Measurements from ENCODE around the gene NLRP2B.
"Not testable (repeated sequence)": the region's sequence is repeated elsewhere in the genome, so short reads cannot be mapped to it uniquely, and the experiment has no call there.

Gene NLRP2B

DNA sequence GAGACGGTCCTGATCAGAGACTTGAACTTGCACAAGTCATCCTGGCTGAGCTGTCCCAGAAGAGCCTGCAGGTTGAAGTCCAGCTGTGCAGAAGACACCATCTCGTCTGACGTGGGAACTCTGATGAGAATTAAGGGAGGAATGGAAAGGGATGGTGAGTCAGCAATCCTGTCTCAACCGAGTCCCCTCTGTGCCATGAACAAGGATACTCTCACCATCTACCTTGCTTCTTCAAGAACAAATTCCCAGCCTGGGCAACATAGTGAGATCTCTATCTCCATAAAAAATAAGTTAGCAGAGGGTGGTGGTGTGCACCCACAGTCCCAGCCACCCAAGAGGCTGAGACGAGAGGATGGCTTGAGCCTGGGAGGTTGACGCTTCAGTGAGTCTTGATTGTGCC is at the start of gene NLRP2B:
Gene NLRP2B (minus strand): TSS at position 101 of the 400 bp plus-strand sequence.
- no peak for DNase-seq (ENCODE audit: low spot score)

DNA sequence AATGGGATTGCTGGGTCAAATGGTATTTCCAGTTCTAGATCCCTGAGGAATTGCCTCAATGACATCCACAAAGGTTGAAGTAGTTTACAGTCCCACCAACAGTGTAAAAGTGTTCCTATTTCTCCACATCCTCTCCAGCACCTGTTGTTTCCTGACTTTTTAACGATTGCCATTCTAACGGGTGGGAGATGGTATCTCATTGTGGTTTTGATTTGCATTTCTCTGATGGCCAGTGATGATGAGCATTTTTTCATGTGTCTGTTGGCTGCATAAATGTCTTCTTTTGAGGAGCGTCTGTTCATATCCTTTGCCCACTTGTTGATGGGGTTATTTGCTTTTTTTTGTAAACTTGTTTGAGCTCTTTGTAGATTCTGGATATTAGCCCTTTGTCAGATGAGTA is 45.9 kb upstream of the NLRP2B start:
- DNase-seq (ENCODE audit: low spot score): not testable (repeated sequence)

DNA sequence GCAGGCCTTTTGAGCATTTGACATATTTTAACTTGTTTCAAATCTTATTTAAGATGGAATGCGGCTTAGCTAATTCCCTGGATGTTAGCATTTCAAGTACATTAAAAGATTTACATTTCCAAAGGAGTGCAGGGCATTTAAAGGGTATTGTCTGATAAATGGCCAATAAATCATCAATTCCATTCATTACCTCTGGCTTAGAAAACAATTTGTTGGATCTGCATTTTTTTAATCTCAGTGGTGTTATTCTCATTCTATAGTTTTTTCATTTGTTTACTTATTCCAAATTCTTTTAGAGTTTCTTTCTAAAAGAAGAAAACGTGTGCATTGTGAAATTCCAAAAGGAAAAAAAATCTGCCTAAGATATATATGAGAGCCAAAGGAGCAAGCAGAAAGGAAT is 1.3 kb upstream of the NLRP2B start:
- no peak for DNase-seq (ENCODE audit: low spot score)

DNA sequence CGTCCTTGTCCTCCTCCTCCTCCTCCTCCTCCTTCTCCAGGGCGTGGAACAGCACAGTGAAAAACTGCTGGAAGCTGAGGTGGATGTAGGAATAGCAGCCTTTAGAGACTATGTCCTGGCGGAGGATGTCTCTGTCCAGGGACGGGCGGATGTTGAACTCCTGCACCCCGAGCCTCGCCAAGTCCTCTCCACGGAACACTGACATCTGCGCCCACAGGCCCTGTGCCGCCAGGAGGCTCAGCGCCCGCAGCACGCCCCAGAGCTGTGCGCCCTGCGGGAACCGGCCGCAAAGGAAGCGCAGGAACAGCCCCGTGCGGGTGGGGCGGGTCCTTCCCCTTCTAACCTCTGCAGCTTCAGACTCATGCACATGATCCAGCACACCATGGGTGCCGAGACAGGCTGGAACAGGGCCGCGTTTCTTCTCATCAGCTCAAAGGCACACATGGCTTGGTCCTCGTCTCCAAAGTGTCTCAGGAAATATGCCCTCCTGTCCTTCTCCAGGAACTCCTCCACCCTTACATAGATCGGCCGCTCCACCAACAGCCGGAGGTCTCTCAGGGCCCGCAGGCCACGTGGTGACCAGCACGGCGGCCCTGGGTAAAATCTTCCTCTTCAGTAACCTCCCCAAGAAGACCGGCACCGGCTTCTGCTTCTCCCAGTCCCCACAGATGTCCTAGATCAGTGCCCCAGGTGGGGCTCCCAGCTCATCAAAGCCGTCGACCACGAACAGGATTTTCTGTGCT is 1.2 kb downstream of the NLRP2B start:
- no peak for DNase-seq (ENCODE audit: low spot score)

DNA sequence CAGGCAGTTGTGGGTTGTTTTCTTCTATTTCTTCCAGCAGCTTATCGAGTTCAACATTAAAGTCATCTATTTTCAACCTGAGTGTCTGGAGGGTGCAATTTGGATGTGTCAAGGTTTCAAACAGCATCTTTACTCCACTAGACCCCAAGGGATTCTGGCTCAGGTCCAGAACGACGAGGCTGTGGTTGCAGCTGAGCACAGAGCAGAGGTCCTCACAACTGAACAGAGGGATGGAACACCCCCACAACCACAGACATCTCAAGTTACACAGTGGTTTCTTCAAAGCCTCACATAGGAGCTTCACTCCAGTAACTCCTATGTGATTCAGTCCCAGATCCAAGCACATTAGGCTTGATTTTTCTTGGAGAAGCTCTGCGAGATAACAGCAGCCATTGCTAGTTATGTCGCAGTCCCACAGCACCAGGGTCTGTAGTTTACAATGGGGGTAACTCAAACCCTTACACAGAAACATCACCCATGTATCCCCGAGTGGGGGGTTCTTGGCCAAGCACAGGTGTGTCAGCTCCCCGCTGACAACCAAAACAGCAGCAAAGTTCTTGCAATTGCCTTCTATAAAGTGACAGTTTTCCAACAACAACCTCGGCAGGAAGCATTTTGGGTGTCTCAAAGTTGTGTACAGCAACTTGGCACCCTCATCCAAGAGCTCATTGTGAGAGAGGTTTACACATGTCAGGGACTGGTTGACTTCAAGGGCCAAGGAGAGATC is 2.8 kb downstream of the NLRP2B start:
- no peak for DNase-seq (ENCODE audit: low spot score)

DNA sequence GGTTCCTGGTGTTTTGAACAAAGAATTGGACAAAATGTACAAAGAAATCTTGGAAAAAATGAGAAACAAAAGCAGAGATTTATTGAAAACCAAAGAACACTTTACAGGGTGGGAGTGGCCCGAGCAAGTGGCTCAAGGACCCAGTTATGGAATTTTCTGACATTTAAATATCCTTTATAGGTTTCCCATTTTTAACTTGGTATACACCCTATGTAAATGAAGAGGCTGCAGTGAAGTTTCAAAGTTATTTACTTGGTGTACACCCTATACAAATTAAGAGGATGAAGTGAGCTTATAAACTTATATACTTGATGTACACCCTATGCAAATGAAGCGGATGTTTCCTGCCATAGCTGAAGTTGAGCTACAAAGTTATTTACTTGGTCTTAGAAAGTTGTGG is 4.7 kb downstream of the NLRP2B start:
- DNase-seq (ENCODE audit: low spot score): no peak

DNA sequence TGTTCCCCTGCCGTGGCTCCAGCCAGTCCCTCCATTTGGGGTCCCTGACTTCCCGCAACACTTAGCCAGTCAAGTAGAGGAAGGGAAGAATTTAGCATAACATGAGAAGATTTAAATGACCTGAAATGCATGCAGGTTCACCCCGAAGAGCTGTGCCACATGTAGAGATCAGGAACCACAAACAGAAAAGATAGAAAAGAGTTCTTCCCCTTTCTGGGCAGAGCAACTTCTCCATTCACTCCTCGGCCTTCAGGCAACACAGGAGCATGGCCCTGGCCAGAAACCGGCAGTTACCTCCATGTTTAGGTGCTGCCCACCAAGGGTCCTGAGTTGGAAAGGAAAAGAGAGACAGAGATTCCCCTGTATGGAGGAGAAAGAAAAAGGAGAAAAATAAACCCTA is 5.2 kb downstream of the NLRP2B start:
- no peak for DNase-seq (ENCODE audit: low spot score)

DNA sequence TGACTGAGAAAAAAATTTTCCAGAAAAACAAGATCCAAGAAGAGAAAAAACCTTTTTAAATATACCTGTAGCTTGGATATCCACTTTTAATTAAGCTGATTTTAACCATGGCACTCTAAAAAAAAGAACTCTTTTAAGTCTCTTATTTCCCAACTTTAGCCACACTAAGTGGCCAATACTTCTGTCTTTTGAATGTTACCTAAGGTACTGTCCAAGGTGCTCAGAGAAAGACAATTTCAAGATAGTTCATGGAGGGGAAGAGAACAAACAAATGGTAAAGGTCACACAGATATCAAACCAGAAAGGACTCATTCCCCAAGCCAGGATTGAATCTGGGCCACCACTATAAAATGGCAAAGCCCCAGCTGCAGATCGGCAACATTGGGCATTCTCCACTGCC is 10.1 kb downstream of the NLRP2B start:
- no peak for DNase-seq (ENCODE audit: low spot score)

DNA sequence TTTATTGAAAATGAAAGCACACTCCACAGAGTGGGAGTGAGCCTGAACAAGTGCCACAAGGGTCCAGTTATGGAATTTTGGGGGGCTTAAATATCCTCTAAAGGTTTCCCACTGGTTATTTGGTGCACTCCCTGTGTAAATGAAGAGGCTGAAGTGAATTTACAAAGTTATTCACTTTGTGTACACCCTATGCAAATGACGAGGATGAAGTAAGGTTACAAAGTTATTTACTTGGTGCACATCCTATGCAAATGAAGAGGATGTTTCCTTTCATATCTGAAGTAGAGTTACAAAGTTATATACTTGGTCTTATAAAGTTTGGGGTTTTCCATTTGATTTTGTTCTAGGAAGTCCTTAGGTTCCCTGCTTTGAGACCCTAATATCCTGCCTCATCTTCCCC is 13.1 kb downstream of the NLRP2B start:
- DNase-seq (ENCODE audit: low spot score): no peak

DNA sequence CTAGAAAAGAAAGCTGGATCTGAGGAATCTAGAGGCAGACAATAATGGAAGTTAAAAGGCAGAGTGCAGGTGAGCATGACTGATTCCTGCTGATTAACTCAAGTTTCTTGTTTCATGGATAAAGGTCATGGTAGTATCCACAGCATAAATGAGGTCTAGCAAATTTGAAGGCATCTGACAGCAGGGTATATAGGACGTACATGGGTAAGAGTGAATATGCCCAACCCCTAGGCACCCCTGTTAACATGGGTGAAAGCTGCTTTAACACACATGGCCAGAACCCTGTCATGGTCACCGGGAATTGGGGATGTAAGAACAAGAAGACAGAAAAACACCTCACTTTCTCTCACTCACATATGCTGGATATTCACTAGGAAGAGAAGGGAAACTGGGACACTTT is 25.0 kb downstream of the NLRP2B start:
- no peak for DNase-seq (ENCODE audit: low spot score)

DNA sequence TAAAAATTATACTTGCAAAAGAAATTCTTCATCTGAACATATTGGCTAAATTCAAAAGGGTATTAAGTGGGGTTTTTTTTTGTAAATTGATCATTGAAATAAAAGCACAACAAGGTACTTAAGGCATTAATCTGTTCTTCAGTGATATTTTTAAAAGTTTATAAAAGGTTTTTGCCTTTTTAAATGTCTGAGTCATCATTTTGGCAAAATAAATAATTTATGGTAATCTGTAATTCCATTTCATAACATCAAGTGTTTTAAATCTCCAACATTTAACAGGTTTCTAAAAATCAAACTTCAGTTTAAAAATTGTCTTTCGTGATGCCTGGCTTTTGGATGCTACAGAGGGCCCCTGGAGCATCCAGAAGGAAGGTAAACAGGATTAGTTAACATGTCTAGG is 27.4 kb downstream of the NLRP2B start:
- DNase-seq (ENCODE audit: low spot score): no peak

DNA sequence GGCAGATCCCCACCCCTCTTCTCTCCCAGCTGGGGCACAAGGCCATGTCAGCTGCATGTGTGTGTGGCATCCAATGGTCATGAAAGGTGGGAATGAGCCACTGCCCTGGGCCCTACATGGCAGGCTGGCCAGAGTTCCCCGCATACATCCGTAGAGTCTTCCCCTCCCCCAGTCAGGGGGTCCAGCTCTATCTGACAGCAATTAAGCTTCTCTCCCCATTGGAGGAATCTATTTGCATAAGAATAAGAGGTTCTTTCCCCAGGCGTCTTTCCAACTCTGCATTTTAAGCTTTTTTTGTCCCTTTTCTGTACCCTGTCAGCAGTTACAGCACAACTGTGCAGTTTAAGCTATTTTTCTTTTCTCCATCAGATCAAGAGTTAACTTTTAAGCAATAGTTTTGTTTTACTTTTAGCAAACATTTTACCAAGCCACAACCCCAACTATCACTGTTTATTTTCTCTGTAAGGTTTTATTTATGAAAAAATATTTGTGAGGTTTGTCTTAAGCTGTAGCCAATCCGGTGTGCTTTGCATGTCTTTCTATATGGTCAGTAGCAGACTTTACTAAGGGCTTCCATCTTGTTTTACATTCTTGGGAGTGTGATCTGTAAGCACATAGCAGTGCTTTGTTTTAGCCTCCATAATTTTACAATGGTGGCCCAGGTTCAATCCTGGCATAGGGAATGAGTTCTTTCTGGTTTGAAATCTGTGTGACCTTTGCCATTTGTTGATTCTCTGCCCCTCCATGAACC is 28.7 kb downstream of the NLRP2B start:
- DNase-seq (ENCODE audit: low spot score): no peak

DNA sequence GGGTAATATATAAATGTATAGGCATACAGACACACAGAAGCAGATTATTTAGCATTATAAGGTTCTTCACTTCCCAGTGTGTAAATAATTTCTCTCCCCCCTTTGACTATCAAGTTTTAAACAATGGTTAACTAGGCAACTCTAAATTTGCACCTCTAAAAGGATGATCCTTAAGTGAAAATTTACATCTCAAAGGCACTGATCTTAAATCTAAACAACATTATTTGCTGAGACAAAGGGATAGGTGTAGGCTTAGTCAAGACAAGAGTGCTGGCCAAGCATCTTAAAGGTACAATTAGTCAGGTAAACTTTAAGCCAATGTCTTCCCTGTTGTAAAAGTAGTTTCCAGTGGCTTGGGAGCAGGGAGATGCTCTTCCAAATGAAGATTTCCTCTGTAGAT is 33.0 kb downstream of the NLRP2B start:
- DNase-seq (ENCODE audit: low spot score): no peak

DNA sequence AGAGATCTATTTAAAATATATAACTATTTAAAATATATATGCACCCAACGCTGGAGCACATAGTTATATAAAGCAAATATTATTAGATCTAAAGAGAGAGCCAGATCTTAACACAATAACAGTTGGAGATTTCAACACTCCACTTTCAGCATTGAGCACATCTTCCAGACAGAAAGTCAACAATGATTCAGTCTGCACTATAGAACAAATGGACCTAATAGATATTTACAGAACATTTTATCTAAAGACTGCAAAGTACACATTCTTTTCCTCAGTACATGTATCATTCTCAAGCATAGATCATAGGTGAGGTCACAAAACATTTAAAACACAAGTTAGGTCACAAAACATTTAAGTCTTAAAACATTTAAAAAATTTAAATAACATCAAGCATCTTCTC is 36.4 kb downstream of the NLRP2B start:
- DNase-seq (ENCODE audit: low spot score): no peak

DNA sequence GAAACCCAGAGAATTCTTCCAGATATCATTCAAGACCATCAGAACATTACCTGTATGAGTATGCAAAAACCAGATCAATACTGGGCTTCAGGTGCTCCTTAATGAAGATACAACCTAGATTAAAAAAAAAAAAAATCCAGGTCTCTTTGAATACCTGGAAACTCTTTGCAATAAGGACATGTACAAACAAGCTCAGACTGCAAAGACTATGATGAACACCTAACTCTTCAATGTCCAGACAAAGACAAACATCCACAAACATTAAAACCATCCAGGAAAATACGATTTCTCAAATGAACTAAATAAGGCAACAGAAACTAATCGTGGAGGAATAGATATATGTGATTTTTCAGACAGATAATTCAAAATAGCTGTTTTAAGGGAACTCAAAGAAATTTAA is 38.7 kb downstream of the NLRP2B start:
- DNase-seq (ENCODE audit: low spot score): no peak

DNA sequence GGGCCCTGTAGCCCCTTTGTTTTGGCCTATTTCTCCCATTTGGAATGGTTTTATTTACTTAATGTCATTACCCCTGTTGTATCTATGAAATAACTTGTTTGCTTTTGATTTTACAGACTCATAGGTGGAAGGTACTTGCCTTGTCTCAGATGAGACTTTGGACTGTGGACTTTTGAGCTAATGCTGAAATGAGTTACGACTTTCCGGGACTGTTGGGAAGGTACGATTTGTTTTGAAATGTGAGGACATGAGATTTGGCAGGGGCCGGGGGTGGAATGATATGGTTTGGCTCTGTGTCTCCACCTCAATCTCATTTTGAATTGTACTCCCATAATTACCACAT is 39.4 kb downstream of the NLRP2B start:
- no peak for DNase-seq (ENCODE audit: low spot score)

DNA sequence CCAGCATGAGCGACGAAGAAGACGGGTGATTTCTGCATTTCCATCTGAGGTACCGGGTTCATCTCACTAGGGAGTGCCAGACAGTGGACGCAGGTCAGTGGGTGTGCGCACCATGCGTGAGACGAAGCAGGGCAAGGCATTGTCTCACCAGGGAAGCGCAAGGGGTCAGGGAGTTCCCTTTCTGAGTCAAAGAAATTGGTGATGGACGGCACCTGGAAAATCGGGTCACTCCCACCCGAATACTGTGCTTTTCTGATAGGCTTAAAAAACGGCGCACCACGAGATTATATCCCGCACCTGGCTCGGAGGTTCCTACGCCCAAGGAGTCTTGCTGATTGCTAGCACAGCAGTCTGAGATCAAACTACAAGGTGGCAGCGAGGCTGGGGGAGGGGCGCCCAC is 50.6 kb downstream of the NLRP2B start:
- not testable (repeated sequence) for DNase-seq (ENCODE audit: low spot score)
